ENCODE data around the gene CPA1. TPM values are rescaled to one million over a fixed set of nuclear protein-coding genes. Genes with fewer than 3 reads are reported as not detected.

CPA1 gene
- 0.81 and 1.1 TPM in 2 replicates for total RNA-seq (2014; rRNA removed; shearing (Covaris generic))

GRCh38 chr7:130379921-130380860, at the start of gene CPA1:
CPA1 (plus strand) TSS chr7:130380494; CDS start chr7:130380521, 27 bp downstream.
- Histone ChIP-seq H3K4me1 (peaks cover 18% of the 10 kb centered on the region), H3K36me3 (no peaks in the 10 kb centered on the region), H3K27ac (peak within 1 kb of the TSS; percentile 60), H3K4me3 (no peak within 1 kb of the TSS), H3K27me3 (no peaks in the 10 kb centered on the region), H3K9me3 (replicated peaks) (peaks cover 7% of the 10 kb centered on the region; the same call in 1 of the 2 replicates)
- peak; percentile 37 to 49 for DNase-seq

- H3K27me3 ChIP-seq, result no peaks in the 10 kb centered on the region
- H3K27ac ChIP-seq, result no peak overlapping the region
- peaks cover 5% of the 10 kb centered on the region; the same call in 1 of the 2 replicates for H3K9me3 ChIP-seq (replicated peaks)
- H3K4me1 ChIP-seq, result peaks cover 10% of the 10 kb centered on the region
- no peaks in the 10 kb centered on the region for H3K36me3 ChIP-seq
- no peak for DNase-seq
- no peak overlapping the region for H3K4me3 ChIP-seq
Measured at GRCh38 chr7:130332259-130333053, 47.8 kb upstream of the CPA1 start.

GRCh38 chr7:130333832-130334231, 46.5 kb upstream of the CPA1 start:
- no peaks in the 10 kb centered on the region for H3K36me3 ChIP-seq
- peaks cover 5% of the 10 kb centered on the region; the same call in 1 of the 2 replicates for H3K9me3 ChIP-seq (replicated peaks)
- H3K4me1 ChIP-seq, result peaks cover 24% of the 10 kb centered on the region
- no peak overlapping the region for H3K27ac ChIP-seq
- H3K4me3 ChIP-seq, result no peak overlapping the region
- no peaks in the 10 kb centered on the region for H3K27me3 ChIP-seq
- DNase-seq, result no peak

GRCh38 chr7:130334274-130334673, 46.0 kb upstream of the CPA1 start:
- no peak for DNase-seq
- H3K36me3 ChIP-seq, result no peaks in the 10 kb centered on the region
- no peak overlapping the region for H3K27ac ChIP-seq
- no peak overlapping the region for H3K4me3 ChIP-seq
- peaks cover 5% of the 10 kb centered on the region; the same call in 1 of the 2 replicates for H3K9me3 ChIP-seq (replicated peaks)
- H3K4me1 ChIP-seq, result peaks cover 26% of the 10 kb centered on the region
- H3K27me3 ChIP-seq, result no peaks in the 10 kb centered on the region

- Histone ChIP-seq H3K4me3 (no peak overlapping the region), H3K27ac (no peak overlapping the region; the same call in 1 of the 2 replicates), H3K27me3 (no peaks in the 10 kb centered on the region), H3K36me3 (no peaks in the 10 kb centered on the region), H3K4me1 (peaks cover 17% of the 10 kb centered on the region), H3K9me3 (replicated peaks) (peaks cover 4% of the 10 kb centered on the region)
- DNase-seq, result no peak
Measured at GRCh38 chr7:130337410-130337971, 42.8 kb upstream of the CPA1 start.

GRCh38 chr7:130338233-130338632, 42.1 kb upstream of the CPA1 start:
- no peaks in the 10 kb centered on the region for H3K36me3 ChIP-seq
- H3K27ac ChIP-seq, result peak overlapping the region; percentile 22; the same call in 1 of the 2 replicates
- no peak overlapping the region for H3K4me3 ChIP-seq
- H3K4me1 ChIP-seq, result peaks cover 17% of the 10 kb centered on the region
- DNase-seq, result peak in 1 of 2 experiments; percentile 56
- no peaks in the 10 kb centered on the region for H3K27me3 ChIP-seq
- H3K9me3 ChIP-seq (replicated peaks), result no peaks in the 10 kb centered on the region; the same call in 1 of the 2 replicates

GRCh38 chr7:130341882-130342281, 38.4 kb upstream of the CPA1 start:
- peaks cover 7% of the 10 kb centered on the region for H3K9me3 ChIP-seq (replicated peaks)
- no peaks in the 10 kb centered on the region for H3K27me3 ChIP-seq
- peaks cover 41% of the 10 kb centered on the region for H3K4me1 ChIP-seq
- DNase-seq, result no peak
- no peaks in the 10 kb centered on the region for H3K36me3 ChIP-seq
- H3K27ac ChIP-seq, result no peak overlapping the region
- H3K4me3 ChIP-seq, result no peak overlapping the region

GRCh38 chr7:130342701-130343380, 37.5 kb upstream of the CPA1 start:
- no peaks in the 10 kb centered on the region for H3K36me3 ChIP-seq
- peaks cover 7% of the 10 kb centered on the region for H3K9me3 ChIP-seq (replicated peaks)
- no peaks in the 10 kb centered on the region for H3K27me3 ChIP-seq
- H3K4me1 ChIP-seq, result peaks cover 37% of the 10 kb centered on the region
- no peak for DNase-seq
- no peak overlapping the region for H3K27ac ChIP-seq
- H3K4me3 ChIP-seq, result no peak overlapping the region

GRCh38 chr7:130344271-130344866, 35.9 kb upstream of the CPA1 start, which contains the start of gene CPA5:
CPA5 (plus strand) TSS chr7:130344816; CDS start chr7:130346486, 1,670 bp downstream.
- H3K27me3 ChIP-seq, result no peaks in the 10 kb centered on the region
- H3K4me1 ChIP-seq, result peaks cover 24% of the 10 kb centered on the region
- no peak for DNase-seq
- peak within 1 kb of the TSS; percentile 17 for H3K4me3 ChIP-seq
- peak within 1 kb of the TSS; percentile 84 for H3K27ac ChIP-seq
- peaks cover 7% of the 10 kb centered on the region for H3K9me3 ChIP-seq (replicated peaks)
- H3K36me3 ChIP-seq, result no peaks in the 10 kb centered on the region

- Histone ChIP-seq H3K27me3 (no peaks in the 10 kb centered on the region), H3K27ac (peak overlapping the region; percentile 84), H3K9me3 (replicated peaks) (peaks cover 7% of the 10 kb centered on the region), H3K4me3 (peak overlapping the region; percentile 17), H3K4me1 (peaks cover 29% of the 10 kb centered on the region), H3K36me3 (no peaks in the 10 kb centered on the region)
- DNase-seq, result peak; percentile 89 to 96
Measured at GRCh38 chr7:130345136-130345535, 35.2 kb upstream of the CPA1 start.

- DNase-seq, result no peak
- H3K9me3 ChIP-seq (replicated peaks), result peaks cover 7% of the 10 kb centered on the region
- no peaks in the 10 kb centered on the region for H3K27me3 ChIP-seq
- peaks cover 29% of the 10 kb centered on the region for H3K4me1 ChIP-seq
- no peaks in the 10 kb centered on the region for H3K36me3 ChIP-seq
- H3K4me3 ChIP-seq, result peak overlapping the region; percentile 17
- peak overlapping the region; percentile 84 for H3K27ac ChIP-seq
Measured at GRCh38 chr7:130345725-130346124, 34.6 kb upstream of the CPA1 start.

- Histone ChIP-seq H3K4me1 (peaks cover 32% of the 10 kb centered on the region), H3K27me3 (no peaks in the 10 kb centered on the region), H3K36me3 (no peaks in the 10 kb centered on the region), H3K27ac (peak overlapping the region; percentile 84), H3K4me3 (no peak overlapping the region), H3K9me3 (replicated peaks) (peaks cover 7% of the 10 kb centered on the region)
- peak; percentile 31 to 43 for DNase-seq
Measured at GRCh38 chr7:130346177-130346905, 34.0 kb upstream of the CPA1 start.

GRCh38 chr7:130346941-130347340, 33.4 kb upstream of the CPA1 start:
- Histone ChIP-seq H3K27me3 (no peaks in the 10 kb centered on the region), H3K9me3 (replicated peaks) (peaks cover 7% of the 10 kb centered on the region), H3K4me1 (peaks cover 38% of the 10 kb centered on the region), H3K4me3 (no peak overlapping the region), H3K36me3 (no peaks in the 10 kb centered on the region), H3K27ac (no peak overlapping the region)
- no peak for DNase-seq
